SK-N-SH (cell line): Measurements from ENCODE around the gene P3R3URF. TPM values are rescaled to one million over a fixed set of nuclear protein-coding genes. Genes with fewer than 3 reads are reported as not detected.
A peak's percentile ranks its signal among the peaks of the same experiment; 100 is the strongest.

Experiments
- CTCF ChIA-PET: fragments of 300-600, 350-600 bp; formaldehyde crosslinking; extraction: SDS; loops from one replicate; lab custom pipeline; 2021; lab: Yijun Ruan, JAX
- POLR2A ChIA-PET: fragments of 350-600 bp; sonication (Branson Sonifier 250); formaldehyde crosslinking; extraction: SDS; loops from one replicate; lab custom pipeline; 2020; ENCODE audit warnings: antibody characterized with exemption, inconsistent platforms; lab: Yijun Ruan, JAX
- DNase-seq: peaks from one replicate; pipeline ENCODE4 v3.0.0; 2012
- H2AFZ ChIP-seq: fragments of 200-600 bp; sonication (generic); 2 replicates; pipeline ENCODE4 v1.8.1; 2016; ENCODE audit warnings: antibody characterized with exemption, mild to moderate bottlenecking, low read depth
- H3F3A ChIP-seq: fragments of 200-600 bp; sonication (generic); replicated peaks from 2 replicates; pipeline ENCODE3; 2016; ENCODE audit warnings: antibody characterized with exemption, mild to moderate bottlenecking; ENCODE audit not compliant: insufficient read depth
- H3K27ac ChIP-seq, 2 experiments: fragments of 200-500 bp in 1 of 2; fragments of 200-600 bp in 1 of 2; sonication (Bioruptor generic) in 1 of 2; sonication (generic), shearing (Covaris generic) in 1 of 2; 2 replicates each; pipeline versions ENCODE4 v1.5.1 to v1.6.1; 2014 to 2016; ENCODE audit warnings: low read depth in 2 of 2, inconsistent platforms in 1 of 2, low read length in 1 of 2, mild to moderate bottlenecking in 1 of 2, mixed read lengths in 1 of 2
- H3K27me3 ChIP-seq: fragments of 200-600 bp; sonication (generic), shearing (Covaris generic); 2 replicates; pipeline ENCODE4 v1.6.1; 2016; ENCODE audit warnings: mixed run types; ENCODE audit not compliant: insufficient read depth
- H3K36me3 ChIP-seq, 2 experiments: fragments of 200-500 bp in 1 of 2; fragments of 200-600 bp in 1 of 2; sonication (Bioruptor generic) in 1 of 2; sonication (generic) in 1 of 2; replicated peaks in 1 of 2; 2 replicates each; pipeline versions ENCODE3 to v1.5.1; 2014 to 2016; ENCODE audit warnings: low read length in 1 of 2, mild to moderate bottlenecking in 1 of 2; ENCODE audit not compliant: insufficient read depth in 2 of 2, control insufficient read depth in 1 of 2
- H3K4me1 ChIP-seq, 2 experiments: fragments of 200-500 bp in 1 of 2; fragments of 200-600 bp in 1 of 2; sonication (Bioruptor generic) in 1 of 2; sonication (generic), shearing (Covaris generic) in 1 of 2; 2 replicates each; pipeline versions ENCODE4 v1.5.1 to v1.6.1; 2014 to 2016; ENCODE audit warnings: low read depth in 1 of 2, low read length in 1 of 2, mixed run types in 1 of 2; ENCODE audit not compliant: insufficient read depth in 2 of 2, control insufficient read depth in 1 of 2
- H3K4me2 ChIP-seq: fragments of 200-600 bp; sonication (generic), shearing (Covaris generic); 2 replicates; pipeline ENCODE4 v1.6.1; 2017; ENCODE audit warnings: mixed run types
- H3K4me3 ChIP-seq, 2 experiments: fragments of 200-500 bp in 1 of 2; fragments of 200-600 bp in 1 of 2; sonication (Bioruptor generic) in 1 of 2; sonication (generic), shearing (Covaris generic) in 1 of 2; 2 replicates each; pipeline versions ENCODE4 v1.5.1 to v1.8.1; 2014 to 2016; ENCODE audit warnings: low read depth in 2 of 2, inconsistent platforms in 1 of 2, low read length in 1 of 2, mild to moderate bottlenecking in 1 of 2, mixed read lengths in 1 of 2, moderate library complexity in 1 of 2
- H3K79me2 ChIP-seq: fragments of 200-600 bp; sonication (generic); 2 replicates; pipeline ENCODE4 v1.8.1; 2017; ENCODE audit warnings: mild to moderate bottlenecking; ENCODE audit not compliant: insufficient read depth
- H3K9ac ChIP-seq: fragments of 200-600 bp; sonication (generic); 2 replicates; pipeline ENCODE4 v1.6.1; 2017; ENCODE audit warnings: mixed run types
- H3K9me2 ChIP-seq: fragments of 200-600 bp; sonication (generic); 2 replicates; pipeline ENCODE4 v1.6.1; 2017; ENCODE audit warnings: mixed run types
- H3K9me3 ChIP-seq: fragments of 200-600 bp; sonication (generic); 2 replicates; pipeline ENCODE4 v1.6.1; 2017; ENCODE audit warnings: mixed run types, mild to moderate bottlenecking, moderate library complexity
- H4K20me1 ChIP-seq: fragments of 200-600 bp; sonication (generic); 2 replicates; pipeline ENCODE4 v1.6.1; 2017; ENCODE audit warnings: mild to moderate bottlenecking, mixed run types; ENCODE audit not compliant: insufficient read depth
- ELF1 ChIP-seq: IDR thresholded peaks from 2 replicates; pipeline ENCODE4 v1.4.0; 2012
- EZH2phosphoT487 ChIP-seq: fragments of 200-600 bp; sonication (generic); IDR thresholded peaks from 2 replicates; pipeline ENCODE4 v1.6.1; 2017; ENCODE audit warnings: low read depth, mixed run types, mild to moderate bottlenecking, antibody characterized with exemption, moderate library complexity, borderline replicate concordance
- FOXJ3 ChIP-seq: sonication (generic); formaldehyde crosslinking; IDR thresholded peaks from 2 replicates; pipeline ENCODE4 v1.5.1; 2020; ENCODE audit warnings: mild to moderate bottlenecking, missing genetic modification reagents
- FOXM1 ChIP-seq: IDR thresholded peaks from 2 replicates; pipeline ENCODE4 v1.4.0; 2012; ENCODE audit warnings: low read depth, mild to moderate bottlenecking
- GABPA ChIP-seq: IDR thresholded peaks from 2 replicates; pipeline ENCODE4 v1.4.0; 2012; ENCODE audit warnings: low read depth, mild to moderate bottlenecking
- GATA2 ChIP-seq: sonication (generic); formaldehyde crosslinking; IDR thresholded peaks from 2 replicates; pipeline ENCODE4 v1.5.0; 2020; ENCODE audit warnings: mild to moderate bottlenecking, missing genetic modification reagents
- JUND ChIP-seq: IDR thresholded peaks from 2 replicates; pipeline ENCODE4 v1.4.0; 2012
- MEF2A ChIP-seq: IDR thresholded peaks from 2 replicates; pipeline ENCODE4 v1.4.0; 2012; ENCODE audit warnings: low read depth, borderline replicate concordance
- NFIC ChIP-seq: IDR thresholded peaks from 2 replicates; pipeline ENCODE4 v1.4.0; 2012; ENCODE audit warnings: borderline replicate concordance
- POLR2AphosphoS5 ChIP-seq: IDR thresholded peaks from 2 replicates; pipeline ENCODE4 v1.6.1; 2012; ENCODE audit warnings: low read depth, low read length
- RCOR1 ChIP-seq: fragments of 150-350 bp; IDR thresholded peaks from 2 replicates; pipeline ENCODE4 v1.6.1; 2017; ENCODE audit warnings: antibody characterized with exemption, low read length
- RXRA ChIP-seq: IDR thresholded peaks from 2 replicates; pipeline ENCODE4 v1.4.0; 2012; ENCODE audit warnings: low read depth, mild to moderate bottlenecking, borderline replicate concordance
- SIN3A ChIP-seq: IDR thresholded peaks from 2 replicates; pipeline ENCODE4 v1.6.1; 2012; ENCODE audit warnings: low read depth, mild to moderate bottlenecking, low read length, moderate library complexity, borderline replicate concordance
- SMC3 ChIP-seq: IDR thresholded peaks from 2 replicates; pipeline ENCODE4 v1.6.1; 2012; ENCODE audit warnings: low read depth, low read length, improper control_type of control experiment
- TAF1 ChIP-seq: IDR thresholded peaks from 2 replicates; pipeline ENCODE4 v1.6.1; 2012; ENCODE audit warnings: low read depth, mild to moderate bottlenecking, low read length, moderate library complexity, borderline replicate concordance
- TEAD4 ChIP-seq: IDR thresholded peaks from 2 replicates; pipeline ENCODE4 v1.4.0; 2012; ENCODE audit warnings: mild to moderate bottlenecking, borderline replicate concordance; ENCODE audit not compliant: insufficient read depth
- YY1 ChIP-seq: IDR thresholded peaks from 2 replicates; pipeline ENCODE4 v1.4.0; 2012; ENCODE audit warnings: low read depth, mild to moderate bottlenecking
- WGBS: methylation state at CpG from one replicate; pipeline ENCODE4 v1.1.6; 2017; ENCODE audit warnings: low lambda C conversion rate; 5-methylcytosine and 5-hydroxymethylcytosine counted together
- polyA plus RNA-seq, 3 experiments: library from polyadenylated mRNA; depleted of rRNA; stranded (reverse); fragments of >200 nt; gene quantifications; 2 replicates each; pipeline ENCODE4 v1.2.3, GENCODE V29; 2012
- TF ChIP-seq, protein P1 (sequence below): IDR thresholded peaks from 2 replicates; pipeline ENCODE4 v1.4.0; 2012; ENCODE audit warnings: low read depth, borderline replicate concordance
- TF ChIP-seq, protein P2 (sequence below): IDR thresholded peaks from 2 replicates; pipeline ENCODE4 v1.4.0; 2012; ENCODE audit warnings: low read depth
- TF ChIP-seq, protein P3 (sequence below): fragments of 200-600 bp; sonication (generic); IDR thresholded peaks from 2 replicates; pipeline ENCODE4 v1.6.1; 2017; ENCODE audit warnings: antibody characterized with exemption, mild to moderate bottlenecking, moderate library complexity
- TF ChIP-seq, protein P4 (sequence below): IDR thresholded peaks from 2 replicates; pipeline ENCODE4 v1.4.0; 2012; ENCODE audit warnings: low read depth, borderline replicate concordance
- TF ChIP-seq, protein P5 (sequence below): fragments of 150-350 bp; IDR thresholded peaks from 2 replicates; pipeline ENCODE4 v1.6.1; 2016; ENCODE audit warnings: mild to moderate bottlenecking, low read depth, low read length

Gene P3R3URF
- polyA plus RNA-seq, 1 of the 3 experiments (the other 2 are of a cell fraction) = not detected

DNA sequence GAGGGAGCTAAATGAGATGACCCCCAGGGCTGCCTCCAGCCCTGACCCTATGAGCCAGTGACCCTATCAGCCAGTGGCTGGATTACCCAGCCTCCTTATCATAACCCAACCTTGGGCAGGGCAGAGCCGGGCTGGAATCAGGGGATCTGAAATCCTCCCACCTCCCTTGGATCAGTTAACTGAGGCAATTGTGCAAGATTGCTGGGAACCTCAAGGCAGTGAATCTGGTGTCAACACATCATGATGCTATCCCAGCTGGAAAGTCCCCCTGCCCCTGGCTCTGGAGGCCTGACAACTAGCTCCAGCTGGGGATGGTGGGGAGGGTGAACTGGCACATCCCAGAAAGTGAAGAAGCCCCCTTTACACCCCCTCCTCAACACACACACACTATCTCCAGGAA, 7.8 kb downstream of the P3R3URF start:
- Histone ChIP-seq H2AFZ (no peak overlapping the region), H3K4me1 (peaks cover 3 to 5% of the 10 kb centered on the region in 2 experiments; a peak in 2 of 4 replicates), H3F3A (no peaks in the 10 kb centered on the region), H4K20me1 (no peaks in the 10 kb centered on the region), H3K4me2 (no peak overlapping the region), H3K4me3 (no peak overlapping the region), H3K27ac (no peak overlapping the region), H3K9me3 (no peaks in the 10 kb centered on the region), H3K36me3 (no peaks in the 10 kb centered on the region), H3K79me2 (no peaks in the 10 kb centered on the region), H3K27me3 (no peaks in the 10 kb centered on the region), H3K9ac (no peak overlapping the region), H3K9me2 (no peaks in the 10 kb centered on the region)
- WGBS = no CpG with 5 or more reads among the region's 1 CpG
- TF ChIP-seq, protein P1, sequence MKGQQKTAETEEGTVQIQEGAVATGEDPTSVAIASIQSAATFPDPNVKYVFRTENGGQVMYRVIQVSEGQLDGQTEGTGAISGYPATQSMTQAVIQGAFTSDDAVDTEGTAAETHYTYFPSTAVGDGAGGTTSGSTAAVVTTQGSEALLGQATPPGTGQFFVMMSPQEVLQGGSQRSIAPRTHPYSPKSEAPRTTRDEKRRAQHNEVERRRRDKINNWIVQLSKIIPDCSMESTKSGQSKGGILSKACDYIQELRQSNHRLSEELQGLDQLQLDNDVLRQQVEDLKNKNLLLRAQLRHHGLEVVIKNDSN = no peak
- no peak for TF ChIP-seq POLR2AphosphoS5
- TF ChIP-seq EZH2phosphoT487 = no peak
- no peak for TF ChIP-seq TAF1
- no peak for TF ChIP-seq TEAD4
- TF ChIP-seq RCOR1 = no peak
- no peak for TF ChIP-seq ELF1
- TF ChIP-seq RXRA = no peak
- TF ChIP-seq JUND = no peak
- TF ChIP-seq GATA2 = no peak
- no peak for TF ChIP-seq SMC3
- TF ChIP-seq, protein P2, sequence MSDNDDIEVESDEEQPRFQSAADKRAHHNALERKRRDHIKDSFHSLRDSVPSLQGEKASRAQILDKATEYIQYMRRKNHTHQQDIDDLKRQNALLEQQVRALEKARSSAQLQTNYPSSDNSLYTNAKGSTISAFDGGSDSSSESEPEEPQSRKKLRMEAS = no peak
- no peak for TF ChIP-seq MEF2A
- ChIA-PET CTCF (interaction anchor here (1.0 to 2.2 kb wide), 3 partner anchors 11 to 55 kb away, joined by 3 to 8 read pairs (median 4); no protein-coding TSS in a partner anchor), POLR2A (interaction anchor here (1.2 kb wide), 1 partner anchor 36 kb away, joined by 3 read pairs; the partner anchor contains the start of gene PIK3R3)
- DNase-seq = peak; percentile 16

DNA sequence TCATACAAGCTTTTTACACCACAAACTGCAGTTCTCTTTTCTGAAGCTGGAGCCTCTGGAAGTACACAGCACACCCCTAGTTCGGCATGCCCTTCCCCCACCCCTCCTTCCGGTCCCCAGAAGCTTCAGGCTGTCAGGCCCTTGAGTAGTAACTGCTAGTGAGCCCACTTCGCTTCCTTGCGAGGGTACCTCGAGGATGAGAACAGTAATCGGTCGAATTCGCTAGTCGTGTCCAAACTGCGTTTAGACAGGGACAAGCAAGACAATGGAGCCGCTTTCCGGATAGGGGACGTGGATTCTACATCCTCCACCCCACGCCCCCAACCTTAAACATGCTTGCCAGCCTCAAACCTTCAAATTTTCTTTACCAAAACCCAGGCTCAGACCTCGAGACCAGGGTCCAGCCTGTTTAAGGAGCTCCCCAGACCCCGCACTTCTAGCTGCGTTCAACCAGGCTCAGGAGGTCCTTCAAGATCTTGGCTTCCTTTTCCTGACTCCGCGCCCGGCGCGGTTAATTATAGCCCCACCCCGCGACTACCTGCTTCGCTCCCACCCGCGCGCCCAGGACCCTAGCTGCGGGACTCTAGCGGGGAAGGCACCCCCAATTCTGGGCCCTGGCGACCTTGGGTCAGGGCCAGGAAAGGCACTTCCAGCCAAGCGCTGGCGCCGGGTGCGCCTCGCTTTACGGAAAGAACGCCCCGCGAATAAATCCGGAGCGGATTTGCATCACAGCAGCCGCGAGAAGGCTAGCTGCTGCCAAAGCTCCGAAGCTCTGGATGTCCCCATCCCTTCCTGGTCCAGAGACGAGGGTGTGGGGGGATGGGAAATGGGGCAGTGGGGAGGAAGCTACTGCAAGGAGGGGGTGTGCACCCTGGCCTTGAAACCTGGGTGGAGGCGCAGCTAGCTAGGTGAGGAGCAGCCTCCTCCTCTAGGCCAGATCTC, 9.5 kb downstream of the P3R3URF start:
- Histone ChIP-seq H3K79me2 (no peaks in the 10 kb centered on the region), H3K4me1 (no peaks in the 10 kb centered on the region), H3K9me2 (no peaks in the 10 kb centered on the region), H3K36me3 (no peaks in the 10 kb centered on the region), H3K4me2 (no peak overlapping the region), H2AFZ (no peak overlapping the region), H3K27me3 (no peaks in the 10 kb centered on the region), H3K4me3 (no peak overlapping the region), H3K27ac (no peak overlapping the region), H4K20me1 (no peaks in the 10 kb centered on the region), H3K9ac (no peak overlapping the region), H3F3A (no peaks in the 10 kb centered on the region), H3K9me3 (no peaks in the 10 kb centered on the region)
- 91% methylated on average over 47 of the region's 47 CpGs for WGBS
- DNase-seq = peak; percentile 14
- CTCF ChIA-PET = interaction anchor here (0.5 to 1.0 kb wide), 2 partner anchors 125 to 128 kb away, joined by 3 to 4 read pairs; no protein-coding TSS in a partner anchor
- POLR2A ChIA-PET = no interaction called here
- TF ChIP-seq YY1 = no peak
- no peak for TF ChIP-seq EZH2phosphoT487
- TF ChIP-seq, protein P3, sequence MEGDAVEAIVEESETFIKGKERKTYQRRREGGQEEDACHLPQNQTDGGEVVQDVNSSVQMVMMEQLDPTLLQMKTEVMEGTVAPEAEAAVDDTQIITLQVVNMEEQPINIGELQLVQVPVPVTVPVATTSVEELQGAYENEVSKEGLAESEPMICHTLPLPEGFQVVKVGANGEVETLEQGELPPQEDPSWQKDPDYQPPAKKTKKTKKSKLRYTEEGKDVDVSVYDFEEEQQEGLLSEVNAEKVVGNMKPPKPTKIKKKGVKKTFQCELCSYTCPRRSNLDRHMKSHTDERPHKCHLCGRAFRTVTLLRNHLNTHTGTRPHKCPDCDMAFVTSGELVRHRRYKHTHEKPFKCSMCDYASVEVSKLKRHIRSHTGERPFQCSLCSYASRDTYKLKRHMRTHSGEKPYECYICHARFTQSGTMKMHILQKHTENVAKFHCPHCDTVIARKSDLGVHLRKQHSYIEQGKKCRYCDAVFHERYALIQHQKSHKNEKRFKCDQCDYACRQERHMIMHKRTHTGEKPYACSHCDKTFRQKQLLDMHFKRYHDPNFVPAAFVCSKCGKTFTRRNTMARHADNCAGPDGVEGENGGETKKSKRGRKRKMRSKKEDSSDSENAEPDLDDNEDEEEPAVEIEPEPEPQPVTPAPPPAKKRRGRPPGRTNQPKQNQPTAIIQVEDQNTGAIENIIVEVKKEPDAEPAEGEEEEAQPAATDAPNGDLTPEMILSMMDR = no peak
- TF ChIP-seq MEF2A = no peak
- TF ChIP-seq GATA2 = no peak
- TF ChIP-seq NFIC = no peak
- no peak for TF ChIP-seq FOXM1
- TF ChIP-seq, protein P4, sequence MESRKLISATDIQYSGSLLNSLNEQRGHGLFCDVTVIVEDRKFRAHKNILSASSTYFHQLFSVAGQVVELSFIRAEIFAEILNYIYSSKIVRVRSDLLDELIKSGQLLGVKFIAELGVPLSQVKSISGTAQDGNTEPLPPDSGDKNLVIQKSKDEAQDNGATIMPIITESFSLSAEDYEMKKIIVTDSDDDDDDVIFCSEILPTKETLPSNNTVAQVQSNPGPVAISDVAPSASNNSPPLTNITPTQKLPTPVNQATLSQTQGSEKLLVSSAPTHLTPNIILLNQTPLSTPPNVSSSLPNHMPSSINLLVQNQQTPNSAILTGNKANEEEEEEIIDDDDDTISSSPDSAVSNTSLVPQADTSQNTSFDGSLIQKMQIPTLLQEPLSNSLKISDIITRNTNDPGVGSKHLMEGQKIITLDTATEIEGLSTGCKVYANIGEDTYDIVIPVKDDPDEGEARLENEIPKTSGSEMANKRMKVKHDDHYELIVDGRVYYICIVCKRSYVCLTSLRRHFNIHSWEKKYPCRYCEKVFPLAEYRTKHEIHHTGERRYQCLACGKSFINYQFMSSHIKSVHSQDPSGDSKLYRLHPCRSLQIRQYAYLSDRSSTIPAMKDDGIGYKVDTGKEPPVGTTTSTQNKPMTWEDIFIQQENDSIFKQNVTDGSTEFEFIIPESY = no peak
- TF ChIP-seq GABPA = no peak
- TF ChIP-seq FOXJ3 = no peak
- no peak for TF ChIP-seq SIN3A
- TF ChIP-seq, protein P5, sequence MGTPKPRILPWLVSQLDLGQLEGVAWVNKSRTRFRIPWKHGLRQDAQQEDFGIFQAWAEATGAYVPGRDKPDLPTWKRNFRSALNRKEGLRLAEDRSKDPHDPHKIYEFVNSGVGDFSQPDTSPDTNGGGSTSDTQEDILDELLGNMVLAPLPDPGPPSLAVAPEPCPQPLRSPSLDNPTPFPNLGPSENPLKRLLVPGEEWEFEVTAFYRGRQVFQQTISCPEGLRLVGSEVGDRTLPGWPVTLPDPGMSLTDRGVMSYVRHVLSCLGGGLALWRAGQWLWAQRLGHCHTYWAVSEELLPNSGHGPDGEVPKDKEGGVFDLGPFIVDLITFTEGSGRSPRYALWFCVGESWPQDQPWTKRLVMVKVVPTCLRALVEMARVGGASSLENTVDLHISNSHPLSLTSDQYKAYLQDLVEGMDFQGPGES = no peak
- no peak for TF ChIP-seq POLR2AphosphoS5
